Stomach (tissue), 4 donors: ENCODE measurements around the gene RNF181.
"Not testable (repeated sequence)": the region's sequence is repeated elsewhere in the genome, so short reads cannot be mapped to it uniquely, and the experiment has no call there.

Experiments
- POLR2A ChIP-seq, 4 donors: fragments of 450-650 bp; IDR thresholded peaks; one replicate each; pipeline ENCODE4 v1.6.1; 2016; ENCODE audit warnings: antibody characterized with exemption in 4 of 4, control low read depth in 2 of 4, mild to moderate bottlenecking in 1 of 4, moderate library complexity in 1 of 4
- POLR2AphosphoS5 ChIP-seq, 3 donors: sonication (generic); formaldehyde crosslinking; IDR thresholded peaks; one replicate each; pipeline ENCODE4 v1.6.1; 2016; ENCODE audit warnings: antibody characterized with exemption in 3 of 3
- TF ChIP-seq, protein P1 (sequence below), 7 experiments: fragments of 450-650 bp in 4 of 7; fragments of 200-600 bp in 3 of 7; sonication (generic) in 3 of 7; IDR thresholded peaks; one replicate each; pipeline ENCODE4 v1.5.1; 2016 to 2019; ENCODE audit warnings: antibody characterized with exemption in 7 of 7, control low read depth in 2 of 7, mild to moderate bottlenecking in 1 of 7

DNA sequence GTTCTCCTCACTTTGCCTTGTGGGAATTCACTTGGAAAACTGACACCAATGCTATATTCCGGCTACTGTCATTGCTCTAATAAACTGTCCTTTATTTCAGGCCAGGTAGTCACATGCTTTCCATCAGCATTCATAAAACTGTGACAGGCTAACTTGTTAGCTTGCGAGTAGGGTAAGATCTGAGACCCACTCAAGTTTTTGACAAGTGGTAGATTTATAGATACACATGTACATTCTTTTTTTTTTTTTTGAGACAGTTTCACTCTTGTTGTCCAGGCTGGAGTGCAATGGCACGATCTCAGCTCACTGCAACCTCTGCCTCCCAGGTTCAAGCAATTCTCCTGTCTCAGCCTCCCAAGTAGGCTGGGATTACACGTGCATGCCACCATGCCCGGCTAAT, 22.2 kb downstream of the RNF181 start:
- TF ChIP-seq, protein P1, sequence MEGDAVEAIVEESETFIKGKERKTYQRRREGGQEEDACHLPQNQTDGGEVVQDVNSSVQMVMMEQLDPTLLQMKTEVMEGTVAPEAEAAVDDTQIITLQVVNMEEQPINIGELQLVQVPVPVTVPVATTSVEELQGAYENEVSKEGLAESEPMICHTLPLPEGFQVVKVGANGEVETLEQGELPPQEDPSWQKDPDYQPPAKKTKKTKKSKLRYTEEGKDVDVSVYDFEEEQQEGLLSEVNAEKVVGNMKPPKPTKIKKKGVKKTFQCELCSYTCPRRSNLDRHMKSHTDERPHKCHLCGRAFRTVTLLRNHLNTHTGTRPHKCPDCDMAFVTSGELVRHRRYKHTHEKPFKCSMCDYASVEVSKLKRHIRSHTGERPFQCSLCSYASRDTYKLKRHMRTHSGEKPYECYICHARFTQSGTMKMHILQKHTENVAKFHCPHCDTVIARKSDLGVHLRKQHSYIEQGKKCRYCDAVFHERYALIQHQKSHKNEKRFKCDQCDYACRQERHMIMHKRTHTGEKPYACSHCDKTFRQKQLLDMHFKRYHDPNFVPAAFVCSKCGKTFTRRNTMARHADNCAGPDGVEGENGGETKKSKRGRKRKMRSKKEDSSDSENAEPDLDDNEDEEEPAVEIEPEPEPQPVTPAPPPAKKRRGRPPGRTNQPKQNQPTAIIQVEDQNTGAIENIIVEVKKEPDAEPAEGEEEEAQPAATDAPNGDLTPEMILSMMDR (IDR thresholded peaks at IDR 0.05) = not testable (repeated sequence)
- not testable (repeated sequence) for TF ChIP-seq POLR2AphosphoS5, POLR2A (IDR thresholded peaks at IDR 0.05)
